K562 (cell line): ENCODE results near the gene SLC1A7. TPM values are rescaled to one million over a fixed set of nuclear protein-coding genes. Genes with fewer than 3 reads are reported as not detected.

Source experiments
- ATAC-seq: fragments of 200-7000 bp; cut with Tn5 transposase; 3 replicates; pipeline ENCODE4 v1.9.1; 2020; ENCODE audit warnings: moderate library complexity
- BruUV-seq: library from RNA; stranded (reverse); fragments of 400-500 nt; replicated peaks from 2 replicates; lab custom pipeline; 2021; lab: Mats Ljungman, UMichigan
- CTCF ChIA-PET: fragments of 300-600 bp; formaldehyde crosslinking; extraction: SDS; loops from one replicate; lab custom pipeline; 2021; ENCODE audit warnings: low intra/inter-chr PET ratio; lab: Yijun Ruan, JAX
- POLR2A ChIA-PET: fragments of 300-600, 350-650 bp; sonication (Branson Sonifier 250); formaldehyde crosslinking; extraction: SDS; loops from one replicate; lab custom pipeline; 2021; ENCODE audit warnings: antibody characterized with exemption, inconsistent platforms; lab: Yijun Ruan, JAX
- DNase-seq, 4 experiments: peaks; one replicate each; pipeline versions ENCODE4 v3.0.0 to v3.0.0-alpha.2; 2011 to 2018; ENCODE audit warnings: low spot score in 3 of 4, mixed read lengths in 3 of 4; ENCODE audit errors: extremely low read depth in 1 of 4
- FAIRE-seq: peaks from 2 replicates; lab custom pipeline; 2011; peaks lifted over from hg19 to GRCh38; lab: Jason Lieb, UNC
- H2AFZ ChIP-seq: 2 replicates; pipeline ENCODE4 v1.6.0; 2011; ENCODE audit warnings: low read depth, low read length, control low read depth, inconsistent platforms
- H3K27ac ChIP-seq: fragments of 200-600 bp; 3 replicates; pipeline ENCODE4 v1.8.0; 2011; ENCODE audit warnings: low read depth, mild to moderate bottlenecking, control low read depth, inconsistent platforms, low read length, moderate library complexity, mixed read lengths; ENCODE audit errors: extremely low read depth
- H3K27me3 ChIP-seq, 2 experiments: fragments of 300-600 bp in 1 of 2; 2 replicates in 1 of 2; 3 replicates in 1 of 2; pipeline versions ENCODE4 v1.6.0 to v1.8.0; 2011; ENCODE audit warnings: inconsistent platforms in 2 of 2, low read length in 2 of 2, mild to moderate bottlenecking in 1 of 2, mixed read lengths in 1 of 2, moderate library complexity in 1 of 2; ENCODE audit not compliant: control insufficient read depth in 2 of 2, insufficient read depth in 2 of 2
- H3K36me3 ChIP-seq: fragments of 300-600 bp; 3 replicates; pipeline ENCODE4 v1.8.0; 2011; ENCODE audit warnings: mild to moderate bottlenecking, low read length, inconsistent platforms; ENCODE audit not compliant: control insufficient read depth, insufficient read depth
- H3K4me1 ChIP-seq, 2 experiments: fragments of 200-600 bp in 1 of 2; replicated peaks in 1 of 2; 2 replicates in 1 of 2; 3 replicates in 1 of 2; pipeline versions ENCODE4 v1.5.1 to v1.8.0; 2011; ENCODE audit warnings: inconsistent platforms in 2 of 2, low read length in 2 of 2, mild to moderate bottlenecking in 1 of 2, mixed read lengths in 1 of 2, moderate library complexity in 1 of 2; ENCODE audit not compliant: control insufficient read depth in 2 of 2, insufficient read depth in 2 of 2
- H3K4me2 ChIP-seq: 2 replicates; pipeline ENCODE4 v1.6.1; 2011; ENCODE audit warnings: low read length, control low read depth, inconsistent platforms, mixed read lengths; ENCODE audit not compliant: insufficient read depth
- H3K4me3 ChIP-seq: fragments of 200-600 bp; sonication (generic), shearing (Covaris generic); 2 replicates; pipeline ENCODE4 v1.5.1; 2016; ENCODE audit warnings: control low read depth, inconsistent platforms
- H3K79me2 ChIP-seq: fragments of 200-600 bp; 3 replicates; pipeline ENCODE4 v1.8.0; 2011; ENCODE audit warnings: low read length, inconsistent platforms; ENCODE audit not compliant: control insufficient read depth, insufficient read depth
- H3K9ac ChIP-seq, 2 experiments: 2 replicates each; pipeline versions ENCODE4 v1.6.0 to v1.6.1; 2011; ENCODE audit warnings: low read depth in 2 of 2, low read length in 2 of 2, control low read depth in 1 of 2, inconsistent platforms in 1 of 2, mild to moderate bottlenecking in 1 of 2, mixed read lengths in 1 of 2; ENCODE audit not compliant: insufficient read depth in 1 of 2
- H3K9me1 ChIP-seq: one replicate; pipeline ENCODE4 v1.6.0; 2011; ENCODE audit warnings: inconsistent platforms, mild to moderate bottlenecking, low read length, moderate library complexity; ENCODE audit not compliant: control insufficient read depth, insufficient read depth
- H3K9me3 ChIP-seq: replicated peaks from 2 replicates; pipeline ENCODE4 v1.5.1; 2011; ENCODE audit warnings: low read depth, low read length, inconsistent platforms; ENCODE audit not compliant: control insufficient read depth, insufficient read depth
- H4K20me1 ChIP-seq: replicated peaks from 2 replicates; pipeline ENCODE4 v1.6.1; 2011; ENCODE audit warnings: low read length, inconsistent platforms, mixed read lengths; ENCODE audit not compliant: control insufficient read depth, insufficient read depth
- CBX2 ChIP-seq: fragments of 200-600 bp; sonication (generic); IDR thresholded peaks from one replicate; pipeline ENCODE4 v1.6.1; 2012; ENCODE audit warnings: mild to moderate bottlenecking, low read length, inconsistent platforms; ENCODE audit not compliant: insufficient read depth, poor library complexity, severe bottlenecking
- ID3 ChIP-seq, 2 experiments: fragments of 250-450 bp in 1 of 2; fragments of 450-650 bp in 1 of 2; sonication (Bioruptor Pico) in 1 of 2; IDR thresholded peaks; 2 replicates each; pipeline versions ENCODE4 v1.6.1 to v1.8.0; 2016 to 2021; ENCODE audit warnings: mild to moderate bottlenecking in 2 of 2, moderate library complexity in 2 of 2, missing compliant biosample characterization in 1 of 2, missing genetic modification characterization in 1 of 2
- NCOA6 ChIP-seq: fragments of 450-650 bp; IDR thresholded peaks from 2 replicates; pipeline ENCODE4 v1.6.1; 2017; ENCODE audit warnings: mild to moderate bottlenecking
- NR1H2 ChIP-seq: sonication (generic); formaldehyde crosslinking; IDR thresholded peaks from 2 replicates; pipeline ENCODE4 v1.4.0; 2020; ENCODE audit warnings: mild to moderate bottlenecking, missing genetic modification reagents
- OTX1 ChIP-seq: fragments of 450-650 bp; formaldehyde crosslinking; IDR thresholded peaks from 2 replicates; pipeline ENCODE4 v1.4.0; 2022; ENCODE audit warnings: mild to moderate bottlenecking
- SMAD1 ChIP-seq: fragments of 150-350 bp; IDR thresholded peaks from 2 replicates; pipeline ENCODE4 v1.6.1; 2014; ENCODE audit warnings: low read length, low read depth; ENCODE audit not compliant: partially characterized antibody
- SRF ChIP-seq, 2 experiments: fragments of 250-450, 450-650 bp in 1 of 2; sonication (Bioruptor Pico) in 1 of 2; sonication (generic) in 1 of 2; formaldehyde crosslinking; IDR thresholded peaks; 2 replicates each; pipeline versions ENCODE4 v1.5.0 to v1.5.1; 2020 to 2022; ENCODE audit warnings: mild to moderate bottlenecking in 1 of 2, missing genetic modification reagents in 1 of 2
- TRIM25 ChIP-seq: fragments of 450-650 bp; IDR thresholded peaks from 2 replicates; pipeline ENCODE4 v1.7.0; 2016; ENCODE audit warnings: borderline replicate concordance
- U2AF2 ChIP-seq: fragments of 200-400 bp; formaldehyde crosslinking; optimal IDR thresholded peaks from 2 replicates; pipeline ENCODE3; 2017; ENCODE audit warnings: low read depth, mild to moderate bottlenecking, low read length
- ZKSCAN1 ChIP-seq: fragments of 150-350 bp; IDR thresholded peaks from 2 replicates; pipeline ENCODE4 v1.6.1; 2016; ENCODE audit warnings: low read depth, low read length
- ZNF3 ChIP-seq: fragments of 250-450 bp; sonication (Bioruptor Pico); IDR thresholded peaks from 2 replicates; pipeline ENCODE4 v1.5.0; 2021; ENCODE audit warnings: mild to moderate bottlenecking, moderate library complexity
- ZNF408 ChIP-seq: fragments of 250-450 bp; sonication (Bioruptor Pico); IDR thresholded peaks from 2 replicates; pipeline ENCODE4 v1.4.0; 2020; ENCODE audit warnings: low read depth, mild to moderate bottlenecking, moderate library complexity
- ZNF551 ChIP-seq: fragments of 250-450 bp; sonication (Bioruptor Pico); IDR thresholded peaks from 2 replicates; pipeline ENCODE4 v1.5.0; 2021; ENCODE audit warnings: mild to moderate bottlenecking, moderate library complexity
- WGBS: fragments of 100-300 bp; shearing (Covaris generic); methylation state at CpG from one replicate; pipeline ENCODE4 v1.1.6; 2016; ENCODE audit warnings: low coverage, mixed read lengths; ENCODE audit not compliant: insufficient coverage; ENCODE audit errors: missing lambda C conversion rate; 5-methylcytosine and 5-hydroxymethylcytosine counted together
- in situ Hi-C: fragments of 300-500 bp; cut with MboI; formaldehyde crosslinking; loops from 4 replicates; pipeline ENCODE4 v1.15.0; 2018; ENCODE audit warnings: inconsistent platforms, mixed read lengths
- intact Hi-C: fragments of 100-400 bp; cut with micrococcal nuclease; formaldehyde crosslinking; loops from 2 replicates; pipeline ENCODE4 v1.14.2; 2022
- polyA plus RNA-seq, 8 experiments: library from polyadenylated mRNA; depleted of rRNA in 4 of 8; stranded (reverse) in 5 of 8; unstranded in 3 of 8; fragments of >200 nt; fragmentation: Nextera tagmentation in 2 of 8; fragmentation: Illumina TruSeq in 1 of 8; extraction: Ambion mirVana in 2 of 8; extraction: Trizol in 1 of 8; gene quantifications; 2 replicates each; pipeline versions ENCODE4 v1.2.1 to v1.2.3, GENCODE V29; 2011 to 2014; ENCODE audit warnings: inconsistent platforms in 1 of 8, missing spikeins in 1 of 8
- total RNA-seq, 7 experiments: library from RNA; depleted of rRNA in 6 of 7; stranded (reverse); fragments of >200 nt in 6 of 7; fragmentation: Illumina TruSeq in 2 of 7; extraction: Trizol in 2 of 7; gene quantifications; 2 replicates each; pipeline versions ENCODE4 v1.2.1 to v1.2.3, GENCODE V29; 2011 to 2021; ENCODE audit warnings: low replicate concordance in 1 of 7

The SLC1A7 gene
- total and polyA plus RNA-seq, 9 of the 15 experiments (the other 6 are each of a cell fraction or from before 2014, with no cell fraction given) = 0.07 TPM; not detected in 8

- Histone ChIP-seq H3K27me3 (no peaks in the 10 kb centered on the region), H4K20me1 (no peaks in the 10 kb centered on the region), H3K4me1 (peaks cover 12 to 14% of the 10 kb centered on the region in 2 experiments), H3K27ac (no peak overlapping the region), H3K36me3 (no peaks in the 10 kb centered on the region)
- DNase-seq = no peak
- intact Hi-C loops = no loop called here
- TF ChIP-seq NR1H2 (CRISPR knock-in tag) (no peak), OTX1 (CRISPR knock-in tag) (no peak), U2AF2 (no peak), ZNF3 (CRISPR knock-in tag) (no peak), ZNF408 (no peak), ZKSCAN1 (no peak)
- TF ChIP-seq, all 486 proteins: peak for 0
- Histone ChIP-seq H3K9ac (no peak overlapping the region), H3K9me3 (no peaks in the 10 kb centered on the region), H3K4me2 (no peak overlapping the region), H3K4me3 (no peak overlapping the region), H3K9me1 (no peaks in the 10 kb centered on the region), H2AFZ (no peak overlapping the region), H3K79me2 (no peaks in the 10 kb centered on the region)
- ATAC-seq (no peak), FAIRE-seq (no peak)
- ChIA-PET CTCF (no interaction called here), POLR2A (no interaction called here)
- BruUV-seq = no TSS peak
- whole genome bisulfite sequencing = 25% methylated on average over 4 of the region's 4 CpGs
- in situ Hi-C loops = no loop called here
These were observed 1.1 kb upstream of the SLC1A7 start for GRCh38 chr1:53143527-53143926.

- Histone ChIP-seq H3K4me3 (no peak overlapping the region), H3K9me3 (peaks cover 6% of the 10 kb centered on the region), H4K20me1 (no peaks in the 10 kb centered on the region), H3K27ac (no peak overlapping the region), H3K36me3 (no peaks in the 10 kb centered on the region), H3K27me3 (no peaks in the 10 kb centered on the region), H3K9me1 (no peaks in the 10 kb centered on the region), H3K4me2 (no peak overlapping the region), H3K9ac (0 out of 4 replicates have a peak overlapping the region, but pooled peaks of 1 of the 2 experiments have one; percentile 23), H3K4me1 (peaks cover 7 to 13% of the 10 kb centered on the region in 2 experiments), H3K79me2 (no peaks in the 10 kb centered on the region), H2AFZ (no peak overlapping the region)
- in situ Hi-C loops (no loop called here), intact Hi-C loops (no loop called here)
- ATAC-seq (no peak), DNase-seq (no peak), FAIRE-seq (no peak)
- ChIA-PET POLR2A (interaction anchor here (0.9 to 1.3 kb wide), 2 partner anchors 11 to 40 kb away, joined by 3 read pairs; no protein-coding TSS in a partner anchor), CTCF (no interaction called here)
- BruUV-seq = no TSS peak
- WGBS = 48% methylated on average over 12 of the region's 15 CpGs
- no peak for TF ChIP-seq ID3 (CRISPR knock-in tag; IDR thresholded peaks at IDR 0.05)
- TF ChIP-seq ID3 (tag; IDR thresholded peaks at IDR 0.05) = no peak
- no peak for TF ChIP-seq CBX2
- no peak for TF ChIP-seq SMAD1
- no peak for TF ChIP-seq ZNF551 (CRISPR knock-in tag)
- no peak for TF ChIP-seq SRF (CRISPR knock-in tag; IDR thresholded peaks at IDR 0.05)
- TF ChIP-seq TRIM25 = no peak
- no peak for TF ChIP-seq NCOA6
These were observed 867 bp downstream of the SLC1A7 start for GRCh38 chr1:53141487-53142055.
